Measurements from ENCODE around the gene ZNF76.
A peak's percentile ranks its signal among the peaks of the same experiment; 100 is the strongest.

The ZNF76 gene

DNA sequence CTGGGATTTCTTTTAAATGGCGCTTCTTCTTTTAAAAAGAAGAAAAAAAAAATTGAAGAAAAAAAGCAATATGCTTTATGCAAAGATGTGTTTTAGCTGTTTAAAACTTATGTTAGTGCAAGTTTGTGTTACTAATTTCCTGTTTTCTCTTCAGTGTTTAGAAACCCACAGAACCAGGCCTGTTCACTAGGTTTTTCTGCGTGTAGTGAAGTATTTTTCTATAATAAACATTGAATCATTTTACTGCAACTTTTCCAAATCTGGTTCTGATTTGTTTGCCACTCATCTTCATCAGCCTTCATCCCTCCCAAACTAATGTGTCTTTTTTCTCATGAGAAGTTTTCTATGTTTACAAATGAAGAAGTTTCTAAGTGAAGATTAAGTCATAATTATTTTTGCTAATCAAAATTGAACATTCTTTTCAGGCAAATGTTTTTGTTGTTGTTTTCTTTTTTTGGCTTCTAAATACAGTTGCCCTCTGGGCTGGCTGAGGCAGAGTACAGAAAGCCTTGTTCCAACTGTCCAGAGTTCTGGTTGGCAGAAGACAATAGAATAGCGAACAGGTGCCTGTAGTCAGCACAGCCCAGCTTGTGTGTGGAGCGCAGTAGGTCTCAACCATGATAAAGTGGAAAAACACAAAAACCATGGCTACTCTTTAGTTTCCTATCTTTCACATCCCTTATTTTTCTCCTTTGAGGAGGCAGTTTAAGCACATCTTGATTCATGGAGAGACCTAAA is 14.5 kb downstream of the ZNF76 start:
- no peak for DNase-seq

DNA sequence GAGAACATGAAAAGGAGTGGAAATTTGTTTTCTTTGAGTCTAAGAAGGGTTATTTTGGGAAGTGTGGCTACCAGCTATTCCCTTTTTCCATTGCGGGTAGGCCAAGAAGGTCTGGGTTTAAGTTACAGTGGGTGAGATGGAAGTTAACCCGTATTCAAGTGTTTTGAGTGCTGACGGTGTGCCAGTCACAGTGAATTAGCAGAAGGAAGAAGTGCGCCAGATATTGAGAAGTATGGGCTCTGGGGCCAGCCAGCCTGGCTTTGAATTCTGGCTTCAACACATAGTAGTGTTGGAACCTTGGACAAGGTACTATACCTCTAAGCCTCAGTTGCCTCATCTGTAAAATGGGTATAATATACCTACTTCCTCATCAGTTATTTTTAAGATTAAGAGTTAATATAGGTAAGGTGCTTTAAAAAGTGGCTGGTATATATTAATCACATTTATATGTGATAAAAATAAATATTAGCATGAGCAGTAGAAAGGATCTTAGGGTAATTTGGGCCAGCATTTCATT is 16.3 kb downstream of the ZNF76 start:
- no peak for DNase-seq

DNA sequence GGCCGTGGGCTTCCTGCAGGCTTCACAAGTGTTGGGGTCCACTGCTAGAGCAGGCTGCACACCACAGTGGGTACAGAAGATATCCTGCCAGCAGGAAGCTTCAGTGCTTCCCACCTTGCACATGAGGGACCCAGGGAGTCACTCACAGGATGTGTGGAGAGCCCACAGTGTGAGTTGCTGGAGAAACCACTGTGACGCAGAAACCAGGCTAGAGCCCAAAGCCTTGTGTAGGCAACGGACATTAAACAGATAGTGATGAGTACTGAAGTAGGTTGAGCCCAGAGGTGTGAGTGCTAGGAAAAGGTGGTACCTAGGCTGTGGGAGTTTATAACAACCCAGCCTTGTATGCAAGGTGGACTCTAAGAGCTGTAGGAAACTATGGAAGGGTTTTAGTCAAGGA is 19.2 kb downstream of the ZNF76 start:
- no peak for DNase-seq

DNA sequence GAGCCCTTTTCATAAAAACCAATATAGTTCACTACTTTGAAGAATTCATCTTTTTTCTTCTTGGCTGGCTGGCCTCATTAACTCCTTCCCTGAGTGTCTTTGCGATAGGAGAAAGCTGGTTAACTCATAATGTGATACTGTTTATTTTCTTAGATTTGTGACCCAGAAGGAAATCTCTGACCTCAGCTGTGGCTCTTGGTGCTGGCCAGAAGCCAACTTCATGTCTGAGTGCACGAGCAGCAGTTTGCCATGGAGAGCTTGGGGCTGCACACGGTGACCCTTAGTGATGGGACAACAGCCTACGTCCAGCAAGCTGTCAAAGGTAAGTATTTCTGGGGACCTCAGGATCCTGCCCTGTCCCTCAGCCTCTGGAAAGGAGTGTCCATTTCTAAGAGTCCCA is 21.4 kb downstream of the ZNF76 start:
- DNase-seq = no peak

DNA sequence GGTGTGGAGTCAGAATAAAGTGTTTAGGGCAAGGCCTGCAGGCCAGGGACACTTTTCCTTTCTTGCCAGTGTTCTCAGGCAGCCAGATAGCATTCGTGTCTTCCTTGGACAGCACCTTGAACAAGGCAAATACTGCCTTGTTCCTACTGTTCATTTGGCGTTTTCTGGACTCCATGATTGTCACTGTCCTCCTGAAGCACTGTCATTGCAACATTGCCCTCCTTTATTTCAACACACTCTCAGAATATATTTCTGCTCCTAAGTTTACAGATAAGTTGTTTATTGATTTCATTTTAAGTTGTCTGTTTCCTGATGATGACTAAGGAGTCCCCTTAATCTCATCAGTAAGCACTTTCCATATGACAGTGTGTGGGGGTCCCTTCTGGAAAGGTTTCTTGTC is 22.9 kb downstream of the ZNF76 start:
- no peak for DNase-seq

DNA sequence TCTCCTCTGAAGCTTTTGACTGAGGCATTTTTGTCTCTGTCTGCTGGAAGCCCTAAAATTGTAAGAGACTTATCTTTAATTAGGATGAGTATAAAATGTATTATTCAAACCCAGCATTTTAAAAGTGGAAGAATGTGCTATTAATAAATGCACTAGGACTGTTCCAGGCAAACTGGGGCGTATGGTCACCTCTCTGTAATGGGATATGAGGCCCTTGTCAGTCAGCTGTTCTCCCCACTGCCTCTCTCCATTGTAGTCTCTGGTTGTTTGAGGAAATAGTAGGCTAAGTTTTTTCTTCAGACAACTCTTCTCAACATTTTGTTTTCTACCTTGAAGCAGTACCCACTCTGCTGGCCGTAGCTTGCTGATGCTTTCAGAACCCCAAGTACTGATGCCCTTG is 23.8 kb downstream of the ZNF76 start:
- DNase-seq = no peak

DNA sequence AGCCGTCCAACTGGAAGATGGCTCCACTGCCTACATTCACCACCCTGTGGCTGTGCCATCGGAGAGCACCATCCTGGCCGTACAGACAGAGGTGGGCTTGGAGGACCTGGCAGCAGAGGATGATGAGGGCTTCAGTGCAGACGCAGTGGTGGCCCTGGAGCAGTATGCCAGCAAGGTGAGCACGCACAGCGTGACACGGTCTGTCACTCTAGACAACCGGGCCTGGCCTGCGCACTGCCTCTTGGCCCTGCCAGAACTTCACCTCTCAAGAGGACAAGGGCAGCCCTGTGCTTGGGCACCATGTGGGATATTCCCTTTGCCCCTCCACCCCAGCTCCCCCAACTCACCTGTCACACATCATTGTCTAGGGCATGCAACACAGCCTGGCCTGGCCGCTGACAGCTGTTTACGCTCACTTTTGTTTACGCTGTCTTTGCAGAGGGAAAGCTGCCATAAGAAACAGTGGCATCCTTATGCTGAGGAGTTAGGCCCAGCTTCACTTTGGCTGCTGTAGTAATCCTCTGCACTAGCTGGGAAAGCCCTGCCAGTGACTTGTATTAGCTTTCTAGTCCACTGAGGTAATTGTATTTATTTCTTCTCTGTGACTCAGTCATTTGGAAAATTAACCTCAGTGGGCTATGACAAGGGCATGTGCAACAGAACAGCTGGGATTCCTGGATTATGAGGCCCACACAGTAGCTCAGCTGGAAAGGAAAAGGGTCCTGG is 28.3 kb downstream of the ZNF76 start:
- no peak for DNase-seq

DNA sequence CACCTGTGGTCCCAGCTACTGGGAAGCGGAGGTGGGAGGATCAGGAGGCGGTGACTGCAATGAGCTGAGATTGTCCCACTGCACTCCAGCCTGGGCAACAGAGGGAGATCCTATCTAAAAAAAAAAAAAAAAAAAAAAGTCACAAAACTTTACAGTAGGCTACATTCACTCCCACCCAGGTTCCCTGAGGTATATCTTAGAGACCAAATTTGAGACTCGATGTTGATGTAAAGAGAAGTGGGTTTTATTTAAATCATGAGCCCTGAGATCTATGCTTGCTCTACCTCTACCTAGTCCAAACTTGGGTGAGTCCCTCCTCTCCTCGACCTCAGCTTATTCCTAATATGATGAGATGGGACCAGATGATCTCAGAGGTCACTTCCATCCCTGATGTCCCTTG is 29.3 kb downstream of the ZNF76 start:
- no peak for DNase-seq

DNA sequence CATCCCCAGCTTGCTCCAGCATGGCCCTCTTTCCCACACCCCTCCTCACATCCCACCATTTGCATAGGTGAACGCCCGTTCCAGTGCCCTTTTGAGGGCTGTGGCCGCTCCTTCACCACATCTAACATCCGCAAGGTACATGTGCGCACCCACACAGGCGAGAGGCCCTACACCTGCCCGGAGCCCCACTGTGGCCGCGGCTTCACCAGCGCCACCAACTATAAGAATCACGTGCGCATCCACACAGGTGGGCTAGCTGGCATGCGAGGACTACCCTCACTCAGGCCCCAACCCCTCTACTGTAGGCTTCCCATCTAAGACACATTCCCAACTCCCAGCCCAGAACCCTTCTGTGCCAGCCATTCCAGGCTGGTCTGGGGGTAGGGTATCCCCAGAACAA is 32.0 kb downstream of the ZNF76 start:
- DNase-seq = no peak

DNA sequence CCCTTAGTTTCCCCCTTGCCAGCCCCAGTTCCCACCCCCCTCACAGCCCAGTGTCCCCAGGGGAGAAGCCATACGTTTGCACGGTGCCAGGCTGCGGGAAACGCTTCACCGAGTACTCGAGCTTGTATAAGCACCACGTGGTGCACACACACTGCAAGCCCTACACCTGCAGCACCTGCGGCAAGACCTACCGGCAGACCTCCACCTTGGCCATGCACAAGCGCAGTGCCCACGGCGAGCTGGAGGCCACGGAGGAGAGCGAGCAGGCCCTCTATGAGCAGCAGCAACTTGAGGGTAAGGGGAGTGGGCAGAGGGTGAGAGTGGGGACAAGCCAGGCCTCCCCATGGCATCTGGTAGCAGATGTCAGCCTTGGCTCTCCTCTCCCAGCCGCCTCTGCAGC is 33.0 kb downstream of the ZNF76 start:
- no peak for DNase-seq

DNA sequence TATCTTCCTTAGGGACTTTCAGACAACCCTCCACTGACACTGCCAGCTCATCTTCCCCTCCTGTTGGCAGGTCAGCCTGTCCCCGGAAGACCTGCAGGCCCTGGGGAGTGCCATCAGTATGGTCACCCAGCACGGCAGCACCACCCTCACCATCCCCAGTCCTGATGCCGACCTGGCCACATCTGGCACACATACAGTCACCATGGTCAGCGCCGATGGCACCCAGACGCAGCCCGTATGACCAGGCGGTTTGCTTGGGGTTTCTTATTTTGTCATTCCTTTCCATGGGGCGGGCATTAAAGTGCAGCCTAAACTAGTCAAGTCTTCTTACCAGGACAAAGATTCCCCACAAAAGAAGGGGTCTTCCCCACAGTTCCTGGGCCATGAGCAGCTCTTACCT is 34.1 kb downstream of the ZNF76 start:
- DNase-seq = no peak

DNA sequence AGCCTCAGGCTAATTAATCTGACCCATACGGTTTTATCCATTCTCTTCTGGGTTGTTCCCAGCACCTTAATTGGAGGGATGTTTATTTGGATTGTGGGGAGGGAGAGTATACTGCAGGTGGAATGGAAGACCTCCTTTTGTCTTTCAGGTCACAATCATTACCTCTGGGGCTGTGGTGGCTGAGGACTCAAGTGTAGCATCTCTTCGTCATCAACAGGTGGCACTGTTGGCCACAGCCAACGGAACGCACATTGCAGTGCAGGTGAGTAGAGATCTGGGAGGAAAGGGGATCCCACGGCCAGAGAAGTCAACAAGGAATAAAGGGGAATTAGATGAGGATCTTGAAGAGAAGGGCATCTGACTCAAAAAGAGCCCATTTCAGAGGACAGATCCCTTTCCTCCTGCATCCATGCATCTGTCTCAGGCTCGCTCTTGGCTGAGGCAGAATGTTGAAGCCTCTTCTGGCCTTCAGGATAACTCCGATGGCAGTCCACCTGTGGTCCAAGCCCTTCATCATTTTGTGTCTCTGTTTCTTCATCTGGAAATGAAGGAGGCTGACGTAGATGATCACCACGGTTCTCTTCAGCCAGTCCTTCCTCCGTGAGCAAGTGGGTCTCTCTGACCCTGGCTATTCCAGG is 34.9 kb downstream of the ZNF76 start:
- peak; percentile 10 to 23 for DNase-seq

DNA sequence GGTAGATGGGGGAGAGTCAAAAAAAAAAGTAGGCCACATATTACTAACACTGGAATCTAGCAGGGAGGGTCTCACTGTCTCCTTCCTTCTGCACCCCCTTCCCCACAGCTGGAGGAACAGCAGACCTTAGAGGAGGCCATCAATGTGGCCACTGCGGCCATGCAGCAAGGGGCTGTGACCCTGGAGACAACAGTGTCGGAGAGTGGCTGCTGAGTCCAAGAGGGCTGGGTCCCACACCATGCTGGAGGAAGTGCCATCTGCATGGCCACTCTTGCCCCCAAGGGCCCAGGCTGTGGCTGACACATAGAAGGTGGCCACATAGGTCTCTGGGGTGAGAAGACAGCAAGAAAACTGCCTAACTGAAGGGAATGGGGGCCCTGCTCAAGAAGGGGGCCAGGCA is 35.5 kb downstream of the ZNF76 start:
- no peak for DNase-seq

DNA sequence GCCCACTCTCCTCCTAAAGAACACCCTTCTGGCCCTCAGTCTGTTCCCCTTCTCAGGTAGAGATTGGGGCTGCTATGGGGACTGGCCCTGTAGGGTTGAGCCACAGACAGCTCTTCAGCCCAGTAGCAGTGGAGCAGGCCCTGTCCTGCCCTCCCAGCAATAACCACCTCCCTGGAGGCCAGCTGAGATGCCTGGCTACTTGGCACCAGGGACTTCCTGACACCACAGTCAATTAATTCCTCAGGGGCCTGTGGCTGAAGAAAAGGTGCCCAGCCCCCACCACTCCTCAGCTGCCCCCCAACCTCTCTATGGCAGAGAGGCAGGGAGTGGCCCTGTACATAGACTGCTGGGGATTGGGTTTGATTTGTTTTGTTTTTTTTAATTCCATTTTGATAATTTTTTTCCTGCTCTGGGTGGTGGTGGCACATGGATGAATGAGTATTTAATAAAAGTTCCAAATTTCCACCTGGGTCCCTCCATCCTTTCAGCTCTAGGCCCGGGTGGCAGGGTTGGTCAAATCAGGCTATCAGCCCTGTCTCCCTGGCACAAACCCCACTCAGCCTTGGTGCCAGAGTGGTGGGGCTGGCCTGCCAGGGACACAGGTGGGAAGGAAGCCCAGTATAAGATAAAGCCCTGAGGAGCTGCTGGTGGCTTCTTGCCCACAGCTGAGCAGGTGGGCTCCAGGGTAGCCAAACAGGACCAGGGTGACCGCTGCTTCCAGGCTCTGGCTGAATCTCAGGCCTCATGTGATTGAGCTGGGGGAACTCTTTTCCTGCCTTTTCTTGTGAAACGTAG is 36.2 kb downstream of the ZNF76 start:
- DNase-seq = no peak

DNA sequence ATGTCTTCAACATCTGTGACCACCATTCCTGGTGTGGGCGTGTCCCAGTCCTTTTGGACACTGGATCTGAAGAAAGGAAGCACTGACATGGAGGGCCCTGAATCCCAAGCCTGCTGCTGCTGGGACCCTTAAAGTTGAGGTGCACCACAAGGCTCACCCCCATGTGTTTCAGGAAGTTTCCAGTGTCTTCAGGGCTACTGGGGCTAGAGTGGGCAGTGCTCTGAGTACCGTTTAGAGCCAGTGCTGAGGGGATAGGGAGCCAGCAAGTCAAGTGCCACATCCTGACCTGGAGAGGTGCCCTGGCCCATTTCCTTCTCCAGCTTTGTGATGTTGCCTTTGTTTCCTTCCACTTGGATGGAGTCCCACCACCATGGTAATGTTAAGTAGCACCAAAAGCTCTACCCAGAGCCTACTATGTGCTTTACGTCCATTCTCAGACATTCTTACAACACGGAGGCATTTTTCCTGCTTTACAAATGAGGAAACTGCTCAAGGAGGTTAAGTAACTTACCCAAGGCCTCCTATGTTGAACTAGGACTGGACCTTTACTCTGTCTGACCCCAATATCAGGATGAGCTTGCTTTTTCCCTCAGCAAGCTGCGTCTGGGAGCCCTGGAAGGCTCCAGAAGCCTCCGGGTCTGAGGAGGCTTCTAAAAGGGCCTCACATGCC is 37.5 kb downstream of the ZNF76 start:
- DNase-seq = no peak

DNA sequence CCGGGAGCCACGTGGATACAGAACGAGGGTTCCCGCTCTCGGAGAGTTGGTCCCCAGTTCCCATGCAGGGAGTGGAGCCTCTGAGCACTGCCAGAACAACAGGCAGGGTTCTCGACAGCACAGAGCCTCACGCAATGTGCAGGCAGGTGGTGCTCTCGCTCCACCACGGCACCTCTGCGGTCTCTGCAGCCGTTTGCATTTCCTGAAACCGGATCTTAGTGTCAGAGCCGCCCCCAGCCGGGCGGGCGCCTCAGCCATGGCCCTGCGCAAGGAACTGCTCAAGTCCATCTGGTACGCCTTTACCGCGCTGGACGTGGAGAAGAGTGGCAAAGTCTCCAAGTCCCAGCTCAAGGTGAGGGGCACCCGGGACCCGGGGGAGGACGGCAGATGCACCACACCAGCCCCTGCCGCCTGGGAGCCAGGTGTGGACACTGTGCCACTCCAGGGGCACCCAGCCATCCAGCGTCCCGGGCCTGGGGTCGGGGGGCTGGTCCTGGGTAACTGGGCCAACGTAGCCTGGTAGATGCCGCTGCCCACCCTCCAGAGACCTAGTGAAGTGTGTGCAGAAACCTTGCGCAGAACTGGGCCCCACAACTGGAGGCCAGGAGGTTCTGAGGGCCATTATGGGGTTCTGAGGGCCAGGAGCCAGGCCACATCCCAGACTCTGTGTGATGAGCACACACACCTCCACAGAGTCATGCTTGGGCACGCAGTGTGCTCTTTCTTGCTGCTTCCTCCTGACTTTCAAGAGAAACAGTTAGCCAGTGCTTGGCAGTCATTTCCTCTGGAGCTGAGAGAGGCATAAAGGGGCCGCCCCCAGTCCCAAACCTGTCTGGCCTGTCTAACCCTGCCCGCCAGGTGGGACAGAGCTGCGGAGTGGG is 38.3 kb downstream of the ZNF76 start, which contains the start of gene DEF6:
Gene DEF6, plus strand, starts transcription at position 218 of the 881 bp plus-strand sequence. Its CDS starts 39 bp downstream, at position 257.
- peak; percentile 40 to 50 for DNase-seq

DNA sequence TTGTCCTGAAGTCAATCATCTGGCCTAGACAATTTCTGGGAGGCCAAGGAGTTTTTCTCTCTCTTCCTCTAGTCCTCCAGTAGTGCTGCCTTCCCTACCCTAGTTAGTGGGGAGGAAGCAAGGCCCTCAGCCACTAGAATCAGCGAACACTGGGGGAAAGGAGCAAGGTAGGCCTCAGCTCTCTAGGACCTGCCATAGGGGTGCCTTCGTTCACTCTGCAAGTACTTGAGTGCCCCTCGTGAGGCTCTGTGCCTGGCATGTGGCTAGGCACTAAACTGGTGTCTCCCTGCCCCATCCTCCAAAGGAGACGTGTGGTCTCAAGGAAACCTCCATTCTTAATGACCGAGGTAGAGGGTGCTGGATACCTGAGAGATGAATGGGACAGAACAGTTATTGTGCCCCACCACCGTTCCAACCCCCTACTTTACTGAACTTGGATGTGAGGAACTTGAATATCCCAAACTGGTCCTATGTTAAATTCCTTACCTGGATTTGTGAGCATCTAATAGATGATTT is 39.1 kb downstream of the ZNF76 start:
- DNase-seq = no peak

DNA sequence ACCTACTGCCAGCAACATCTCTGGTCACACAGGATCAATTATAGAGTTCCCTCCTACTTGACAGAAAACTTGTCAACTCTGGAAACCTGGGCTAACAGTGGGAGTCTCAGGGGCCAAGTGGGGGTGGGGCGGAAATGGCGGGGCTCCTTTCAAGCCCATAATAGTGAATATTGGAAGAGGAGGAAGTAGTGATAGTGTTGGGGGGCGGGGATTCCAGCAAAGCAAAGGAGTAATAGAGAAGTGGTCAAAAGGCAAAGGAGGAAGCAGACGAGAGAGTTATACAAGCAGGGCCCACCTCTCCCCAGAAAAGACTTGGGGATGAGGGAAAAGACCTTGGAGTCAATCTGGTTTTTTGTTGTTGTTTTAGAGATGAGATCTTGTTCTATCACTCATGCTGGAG is 40.1 kb downstream of the ZNF76 start:
- no peak for DNase-seq

DNA sequence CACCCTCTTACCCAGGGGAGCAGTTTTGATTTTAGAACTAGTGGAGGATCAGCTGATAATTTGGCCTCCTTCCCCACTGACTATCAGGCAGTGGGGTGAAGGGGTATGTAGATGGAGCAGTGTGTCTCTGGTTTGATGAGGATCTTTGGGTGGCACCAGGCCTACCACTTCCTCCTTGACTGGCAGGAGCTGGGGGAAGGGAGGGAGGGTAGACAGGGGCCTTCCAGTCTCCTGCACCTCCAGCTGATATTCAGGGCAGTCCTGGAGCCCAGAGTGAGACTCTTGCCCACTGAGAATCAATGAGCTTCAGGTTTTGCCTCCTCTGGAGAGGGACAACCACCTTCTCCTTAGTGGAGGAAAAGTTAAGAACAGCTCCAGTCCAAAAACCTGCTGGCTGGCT is 41.3 kb downstream of the ZNF76 start:
- DNase-seq = no peak

DNA sequence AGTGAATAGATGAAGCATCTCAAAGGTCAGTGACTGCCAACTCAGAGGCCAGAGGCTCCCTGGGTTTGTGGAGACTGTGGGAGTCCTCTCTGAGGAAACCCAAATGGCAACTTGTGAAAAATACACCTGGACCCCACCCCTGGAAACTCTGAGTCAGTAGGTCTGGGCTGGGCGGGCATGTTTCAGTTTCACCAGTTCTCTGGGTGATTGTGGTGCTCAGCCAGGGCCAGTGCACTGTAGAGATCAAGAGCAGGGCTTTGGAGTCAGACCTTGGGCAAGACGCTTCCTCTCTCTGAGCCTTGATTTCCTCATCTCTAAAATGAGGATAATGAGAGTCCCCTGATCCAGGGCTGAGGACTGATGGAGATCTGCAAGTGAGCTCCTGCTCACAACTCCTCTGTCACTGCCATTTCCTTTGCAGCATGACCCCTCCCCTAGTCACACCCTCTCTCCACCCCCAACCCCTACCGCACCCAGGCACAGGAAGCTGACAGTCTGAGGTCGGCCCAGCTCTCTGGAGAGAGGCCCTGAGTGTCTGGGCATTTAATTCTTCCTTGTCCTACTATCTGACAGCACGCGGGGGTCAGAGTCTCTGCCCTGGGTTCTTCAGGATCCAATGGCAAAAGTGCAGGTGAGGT is 43.2 kb downstream of the ZNF76 start:
- no peak for DNase-seq

DNA sequence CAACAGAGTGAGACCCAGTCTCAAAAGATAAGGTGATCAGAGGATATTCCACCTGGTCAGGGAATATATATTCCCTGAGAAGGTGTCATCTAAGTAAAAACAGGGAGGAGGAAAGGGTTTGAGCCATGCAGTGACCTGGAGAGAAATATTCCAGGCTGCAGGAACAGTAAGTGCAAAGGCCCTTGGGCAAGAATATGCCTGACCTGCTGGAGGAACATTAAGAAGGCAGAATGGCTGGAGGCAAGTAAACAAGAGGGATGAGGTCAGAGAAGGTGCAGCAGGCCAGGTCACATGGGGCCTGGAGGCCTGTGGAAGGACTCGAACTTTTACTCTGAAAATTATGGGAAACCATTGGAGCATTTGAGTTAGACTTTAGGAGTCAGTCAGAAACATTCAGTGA is 44.8 kb downstream of the ZNF76 start:
- no peak for DNase-seq
